HepG2 (cell line): Measurements from ENCODE around the gene C5. TPM values are rescaled to one million over a fixed set of nuclear protein-coding genes. Genes with fewer than 3 reads are reported as not detected.
A peak's percentile ranks its signal among the peaks of the same experiment; 100 is the strongest.

Experiments
- E2F2 ChIP-seq: sonication (generic); formaldehyde crosslinking; IDR thresholded peaks from 2 replicates; pipeline ENCODE4 v1.4.0; 2020; ENCODE audit warnings: missing genetic modification reagents, borderline replicate concordance
- ERF ChIP-seq: IDR thresholded peaks from 2 replicates; pipeline ENCODE4 v1.6.1; 2018; ENCODE audit warnings: missing biosample characterization, missing genetic modification reagents
- HNRNPLL ChIP-seq: fragments of 200-400 bp; formaldehyde crosslinking; IDR thresholded peaks from 2 replicates; pipeline ENCODE4 v1.6.1; 2017; ENCODE audit warnings: mild to moderate bottlenecking, low read depth, low read length; ENCODE audit not compliant: poor library complexity, severe bottlenecking
- JUND ChIP-seq: sonication (generic); formaldehyde crosslinking; IDR thresholded peaks from 2 replicates; pipeline ENCODE4 v1.8.0; 2022; ENCODE audit warnings: mild to moderate bottlenecking, missing genetic modification reagents
- KMT2A ChIP-seq: sonication (generic); formaldehyde crosslinking; IDR thresholded peaks from 2 replicates; pipeline ENCODE4 v1.4.0; 2020; ENCODE audit warnings: missing genetic modification reagents
- MAX ChIP-seq: IDR thresholded peaks from 2 replicates; pipeline ENCODE4 v1.6.1; 2012; ENCODE audit warnings: inconsistent platforms
- MBD4 ChIP-seq: IDR thresholded peaks from 2 replicates; pipeline ENCODE4 v1.6.1; 2012; ENCODE audit warnings: low read length, inconsistent platforms, borderline replicate concordance
- MYNN ChIP-seq: sonication (generic); formaldehyde crosslinking; IDR thresholded peaks from 2 replicates; pipeline ENCODE4 v1.4.0; 2020; ENCODE audit warnings: mild to moderate bottlenecking, low read depth, missing genetic modification reagents
- NFAT5 ChIP-seq: sonication (generic); formaldehyde crosslinking; IDR thresholded peaks from 2 replicates; pipeline ENCODE4 v1.4.0; 2020; ENCODE audit warnings: missing genetic modification reagents
- RBM39 ChIP-seq: fragments of 200-400 bp; formaldehyde crosslinking; IDR thresholded peaks from one replicate; pipeline ENCODE4 v1.6.1; 2018; ENCODE audit warnings: antibody characterized with exemption, mild to moderate bottlenecking, low read depth, low read length; ENCODE audit not compliant: poor library complexity, severe bottlenecking
- SAFB2 ChIP-seq: sonication (generic); formaldehyde crosslinking; IDR thresholded peaks from 2 replicates; pipeline ENCODE4 v1.5.1; 2020; ENCODE audit warnings: missing genetic modification reagents, low read depth, mild to moderate bottlenecking, borderline replicate concordance
- TFAP4 ChIP-seq: sonication (generic); IDR thresholded peaks from 2 replicates; pipeline ENCODE4 v1.6.1; 2016; ENCODE audit warnings: low read depth, borderline replicate concordance
- XRCC5 ChIP-seq: fragments of 200-400 bp; formaldehyde crosslinking; optimal IDR thresholded peaks from 2 replicates; pipeline ENCODE3; 2017; ENCODE audit warnings: mild to moderate bottlenecking, low read length
- YY1 ChIP-seq: IDR thresholded peaks from 2 replicates; pipeline ENCODE4 v1.6.1; 2011; ENCODE audit warnings: low read length, low read depth, moderate library complexity, mild to moderate bottlenecking; ENCODE audit not compliant: insufficient read depth, insufficient replicate concordance
- ZC3H4 ChIP-seq: sonication (generic); formaldehyde crosslinking; IDR thresholded peaks from 2 replicates; pipeline ENCODE4 v1.4.0; 2020; ENCODE audit warnings: missing genetic modification reagents, borderline replicate concordance
- ZFY ChIP-seq: sonication (generic); formaldehyde crosslinking; IDR thresholded peaks from 2 replicates; pipeline ENCODE4 v1.4.0; 2020; ENCODE audit warnings: missing genetic modification reagents
- ZGPAT ChIP-seq: IDR thresholded peaks from 2 replicates; pipeline ENCODE4 v1.6.1; 2016; ENCODE audit warnings: mild to moderate bottlenecking
- ZNF234 ChIP-seq: sonication (generic); formaldehyde crosslinking; conservative IDR thresholded peaks from 2 replicates; pipeline ENCODE4 v1.5.1; 2020; ENCODE audit warnings: mild to moderate bottlenecking, missing genetic modification reagents
- ZNF44 ChIP-seq: sonication (generic); formaldehyde crosslinking; IDR thresholded peaks from 2 replicates; pipeline ENCODE4 v1.5.1; 2020; ENCODE audit warnings: mild to moderate bottlenecking, missing genetic modification reagents
- polyA plus RNA-seq, 8 experiments: library from polyadenylated mRNA; depleted of rRNA in 3 of 8; stranded (reverse) in 7 of 8; unstranded in 1 of 8; fragments of >200 nt; fragmentation: Illumina TruSeq in 4 of 8; extraction: Trizol in 4 of 8; gene quantifications; 2 replicates each; pipeline versions ENCODE4 v1.2.1 to v1.2.3, GENCODE V29; 2011 to 2016; ENCODE audit warnings: low read depth in 4 of 8, missing spikeins in 1 of 8, mixed read lengths in 1 of 8; ENCODE audit not compliant: insufficient read depth in 1 of 8
- total RNA-seq, 5 experiments: library from RNA; depleted of rRNA; stranded (reverse); fragments of >200 nt; fragmentation: Illumina TruSeq; extraction: Trizol; gene quantifications; 2 replicates each; pipeline ENCODE4 v1.2.3, GENCODE V29; 2016; ENCODE audit warnings: low read depth in 1 of 5

C5 gene
- total and polyA plus RNA-seq, 2 of the 13 experiments (the other 11 are each of a cell fraction or from before 2014, with no cell fraction given) = 57.6 to 192 TPM

GRCh38 chr9:120928483-120929228 lies 121.4 kb downstream of the C5 start (continued):
- TF ChIP-seq ZC3H4 (CRISPR knock-in tag) (no peak), HNRNPLL (peak; percentile 57), ZGPAT (CRISPR knock-in tag) (peak; percentile 61; the same call in 1 of the 2 replicates), E2F2 (CRISPR knock-in tag) (0 out of 2 replicates have a peak, but pooled peaks have one; percentile 34), ZNF44 (no peak), XRCC5 (peak; percentile 6), NFAT5 (CRISPR knock-in tag) (0 out of 2 replicates have a peak, but pooled peaks have one; percentile 68), MYNN (CRISPR knock-in tag) (no peak), ERF (CRISPR knock-in tag) (peak; percentile 68), RBM39 (peak; percentile 31), TFAP4 (peak; percentile 9; the same call in 1 of the 2 replicates), SAFB2 (CRISPR knock-in tag) (peak; percentile 66; the same call in 1 of the 2 replicates), MBD4 (no peak), MAX (peak; percentile 21; the same call in 1 of the 2 replicates), YY1 (peak; percentile 61), JUND (CRISPR knock-in tag) (no peak), ZFY (peak; percentile 83), KMT2A (CRISPR knock-in tag) (peak; percentile 50; the same call in 1 of the 2 replicates), ZNF234 (CRISPR knock-in tag) (0 out of 2 replicates have a peak, but pooled peaks have one; percentile 37)
